Mesothelial cell of epicardium (in vitro differentiated cells): ENCODE measurements around the gene SLC5A1. TPM values are rescaled to one million over a fixed set of nuclear protein-coding genes. Genes with fewer than 3 reads are reported as not detected.

Experiments used
- DNase-seq, 2 experiments: peaks; one replicate each; pipeline ENCODE4 v3.0.0; 2021; ENCODE audit warnings: low spot score in 2 of 2; ENCODE audit not compliant: unreplicated experiment in 2 of 2
- H3K27ac Mint-ChIP-seq: 2 replicates; pipeline ENCODE4 v1.8.0; 2021; ENCODE audit warnings: mixed read lengths
- H3K27me3 Mint-ChIP-seq: 2 replicates; pipeline ENCODE4 v1.8.0; 2021; ENCODE audit warnings: low read depth, mixed read lengths
- H3K36me3 Mint-ChIP-seq: 2 replicates; pipeline ENCODE4 v1.8.0; 2021; ENCODE audit warnings: mixed read lengths
- H3K4me1 Mint-ChIP-seq: 2 replicates; pipeline ENCODE4 v1.8.0; 2021; ENCODE audit warnings: mixed read lengths
- H3K4me3 Mint-ChIP-seq: 2 replicates; pipeline ENCODE4 v1.8.0; 2021; ENCODE audit warnings: mild to moderate bottlenecking, moderate library complexity, mixed read lengths
- H3K9me3 Mint-ChIP-seq: 2 replicates; pipeline ENCODE4 v1.8.0; 2021; ENCODE audit warnings: mixed read lengths
- total RNA-seq: library from RNA; stranded (reverse); gene quantifications from 3 replicates; pipeline ENCODE4 v1.2.1, GENCODE V29; 2021
- TF ChIP-seq, protein P1 (sequence below): fragments of 200-600 bp; sonication (generic); IDR thresholded peaks from one replicate; pipeline ENCODE4 v1.5.0; 2021; ENCODE audit warnings: antibody characterized with exemption; ENCODE audit not compliant: unreplicated experiment

The SLC5A1 gene
- total RNA-seq, 1 donor from 2014 or later = not detected

GRCh38 chr22:32106930-32107329, 63.9 kb downstream of the SLC5A1 start:
- DNase-seq = peak in 1 of 2 experiments; percentile 50
- H3K9me3 Mint-ChIP-seq = no peaks in the 10 kb centered on the region

GRCh38 chr22:32112380-32112779, 69.3 kb downstream of the SLC5A1 start:
- H3K27ac Mint-ChIP-seq = no peak overlapping the region
- no peak overlapping the region for H3K4me3 Mint-ChIP-seq
- DNase-seq = no peak
- H3K9me3 Mint-ChIP-seq = no peaks in the 10 kb centered on the region
- H3K36me3 Mint-ChIP-seq = no peaks in the 10 kb centered on the region
- TF ChIP-seq, protein P1, sequence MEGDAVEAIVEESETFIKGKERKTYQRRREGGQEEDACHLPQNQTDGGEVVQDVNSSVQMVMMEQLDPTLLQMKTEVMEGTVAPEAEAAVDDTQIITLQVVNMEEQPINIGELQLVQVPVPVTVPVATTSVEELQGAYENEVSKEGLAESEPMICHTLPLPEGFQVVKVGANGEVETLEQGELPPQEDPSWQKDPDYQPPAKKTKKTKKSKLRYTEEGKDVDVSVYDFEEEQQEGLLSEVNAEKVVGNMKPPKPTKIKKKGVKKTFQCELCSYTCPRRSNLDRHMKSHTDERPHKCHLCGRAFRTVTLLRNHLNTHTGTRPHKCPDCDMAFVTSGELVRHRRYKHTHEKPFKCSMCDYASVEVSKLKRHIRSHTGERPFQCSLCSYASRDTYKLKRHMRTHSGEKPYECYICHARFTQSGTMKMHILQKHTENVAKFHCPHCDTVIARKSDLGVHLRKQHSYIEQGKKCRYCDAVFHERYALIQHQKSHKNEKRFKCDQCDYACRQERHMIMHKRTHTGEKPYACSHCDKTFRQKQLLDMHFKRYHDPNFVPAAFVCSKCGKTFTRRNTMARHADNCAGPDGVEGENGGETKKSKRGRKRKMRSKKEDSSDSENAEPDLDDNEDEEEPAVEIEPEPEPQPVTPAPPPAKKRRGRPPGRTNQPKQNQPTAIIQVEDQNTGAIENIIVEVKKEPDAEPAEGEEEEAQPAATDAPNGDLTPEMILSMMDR = no peak
- peaks cover 62% of the 10 kb centered on the region for H3K27me3 Mint-ChIP-seq
- no peaks in the 10 kb centered on the region for H3K4me1 Mint-ChIP-seq

More at GRCh38 chr22:32106930-32107329, 63.9 kb downstream of the SLC5A1 start:
- Mint-ChIP-seq H3K27ac (no peak overlapping the region), H3K4me3 (no peak overlapping the region), H3K36me3 (no peaks in the 10 kb centered on the region), H3K27me3 (peaks cover 39% of the 10 kb centered on the region), H3K4me1 (no peaks in the 10 kb centered on the region)
- TF ChIP-seq, protein P1 = no peak

DNA sequence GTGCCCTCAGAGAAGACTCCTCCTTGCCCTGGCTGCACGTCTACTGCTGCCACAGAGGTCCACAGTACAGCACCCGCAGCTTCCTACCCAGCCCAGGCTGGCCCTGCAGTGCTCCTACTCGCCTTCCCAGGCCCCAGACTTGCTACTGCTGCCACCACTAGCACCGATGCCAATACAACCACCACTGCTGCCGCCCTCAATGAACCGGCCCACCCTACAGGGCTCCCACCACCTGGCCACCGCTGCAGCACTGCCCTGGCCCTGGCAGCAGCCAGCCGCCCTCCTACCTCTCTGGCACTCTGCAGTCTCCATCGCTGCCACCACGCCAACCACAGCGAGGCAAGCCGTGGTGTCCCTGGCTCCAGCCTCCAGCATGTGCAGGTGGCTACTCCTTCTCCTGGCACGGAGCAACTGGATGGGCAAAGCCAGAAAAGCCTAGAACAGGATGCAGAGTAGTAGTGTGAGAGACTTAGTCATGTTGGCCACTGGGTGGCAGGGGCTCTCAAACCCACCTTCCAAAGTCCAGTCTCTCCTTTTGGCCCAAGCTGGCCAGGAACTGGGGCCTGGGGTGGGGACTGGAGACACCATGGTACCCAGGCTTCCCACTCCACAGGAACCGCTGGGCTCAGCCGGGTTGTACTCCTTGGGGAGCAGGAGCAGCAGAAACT, 76.6 kb downstream of the SLC5A1 start:
- no peak for DNase-seq
- Mint-ChIP-seq H3K4me1 (no peaks in the 10 kb centered on the region), H3K36me3 (no peaks in the 10 kb centered on the region), H3K27ac (no peak overlapping the region), H3K4me3 (no peak overlapping the region), H3K27me3 (peaks cover 49% of the 10 kb centered on the region), H3K9me3 (no peaks in the 10 kb centered on the region)
- TF ChIP-seq, protein P1 = no peak

GRCh38 chr22:32120603-32121002, 77.5 kb downstream of the SLC5A1 start:
- Mint-ChIP-seq H3K4me3 (no peak overlapping the region), H3K4me1 (no peaks in the 10 kb centered on the region), H3K9me3 (no peaks in the 10 kb centered on the region), H3K27me3 (peaks cover 43% of the 10 kb centered on the region), H3K36me3 (no peaks in the 10 kb centered on the region), H3K27ac (no peak overlapping the region)
- DNase-seq = no peak
- TF ChIP-seq, protein P1 = no peak

GRCh38 chr22:32122899-32123298, 79.8 kb downstream of the SLC5A1 start:
- DNase-seq = no peak
- no peaks in the 10 kb centered on the region for H3K4me1 Mint-ChIP-seq
- TF ChIP-seq, protein P1 = no peak
- no peaks in the 10 kb centered on the region for H3K9me3 Mint-ChIP-seq
- H3K27ac Mint-ChIP-seq = no peak overlapping the region
- H3K27me3 Mint-ChIP-seq = peaks cover 28% of the 10 kb centered on the region
- no peak overlapping the region for H3K4me3 Mint-ChIP-seq
- no peaks in the 10 kb centered on the region for H3K36me3 Mint-ChIP-seq
